NT2/D1 (cell line): ENCODE data around the gene GRK2.
"Not testable (repeated sequence)": the region's sequence is repeated elsewhere in the genome, so short reads cannot be mapped to it uniquely, and the experiment has no call there.

Source experiments
- DNase-seq: peaks from one replicate; pipeline ENCODE4 v3.0.0-alpha.2; 2011; ENCODE audit warnings: low read depth, low spot score
- H3K27me3 ChIP-seq: 2 replicates; pipeline ENCODE4 v1.6.0; 2011; ENCODE audit warnings: mild to moderate bottlenecking; ENCODE audit not compliant: insufficient read length, insufficient read depth
- H3K36me3 ChIP-seq: 2 replicates; pipeline ENCODE4 v1.6.1; 2011; ENCODE audit warnings: mild to moderate bottlenecking, low read length, mixed read lengths; ENCODE audit not compliant: insufficient read depth, insufficient read length
- H3K4me1 ChIP-seq: 2 replicates; pipeline ENCODE4 v1.5.1; 2011; ENCODE audit not compliant: insufficient read depth, insufficient read length
- H3K4me3 ChIP-seq: 2 replicates; pipeline ENCODE4 v1.5.1; 2011; ENCODE audit warnings: low read depth; ENCODE audit not compliant: insufficient read length
- H3K9ac ChIP-seq: 2 replicates; pipeline ENCODE4 v1.6.0; 2011; ENCODE audit warnings: low read depth; ENCODE audit not compliant: insufficient read length
- H3K9me3 ChIP-seq: 2 replicates; pipeline ENCODE4 v1.5.1; 2011; ENCODE audit warnings: mild to moderate bottlenecking, low read length; ENCODE audit not compliant: insufficient read depth
- SUZ12 ChIP-seq: IDR thresholded peaks from 2 replicates; pipeline ENCODE4 v1.6.1; 2011; ENCODE audit not compliant: insufficient read length, insufficient read depth; ENCODE audit errors: extremely low read depth
- YY1 ChIP-seq: IDR thresholded peaks from 2 replicates; pipeline ENCODE4 v1.6.1; 2011; ENCODE audit not compliant: insufficient read length, insufficient read depth
- ZNF274 ChIP-seq: IDR thresholded peaks from 2 replicates; pipeline ENCODE4 v1.6.1; 2011; ENCODE audit warnings: mild to moderate bottlenecking, low read depth, low read length

Gene GRK2

DNA sequence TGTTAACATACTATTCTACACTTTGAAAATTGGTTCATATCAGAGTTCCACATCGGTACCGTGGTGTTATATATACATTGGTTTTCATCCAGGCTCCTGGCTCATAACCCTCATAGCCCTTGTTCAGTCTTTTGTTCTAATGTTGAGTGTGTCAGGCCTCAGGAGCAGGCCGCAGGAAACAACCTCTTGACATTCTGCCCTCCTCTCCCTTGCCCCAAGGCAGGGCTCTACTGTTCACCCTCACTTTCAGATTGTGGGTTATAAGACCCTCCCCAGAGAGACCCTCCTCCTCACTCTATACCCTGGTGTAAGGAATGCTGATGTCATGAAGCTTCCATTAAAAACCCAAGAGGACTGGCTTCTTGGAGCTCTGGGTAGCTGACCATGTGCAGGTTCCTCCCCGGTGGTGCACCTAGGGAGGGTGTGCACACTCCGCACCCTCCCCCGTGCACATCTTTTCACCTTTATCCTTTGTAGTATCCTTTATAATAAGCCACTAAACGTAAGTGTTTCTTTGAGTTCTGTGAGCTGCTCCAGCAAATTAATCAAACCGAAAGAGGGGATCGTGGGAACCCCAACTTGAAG lies 49.1 kb downstream of the GRK2 start:
- DNase-seq, result no peak
- H3K4me1 ChIP-seq, result peaks cover 10% of the 10 kb centered on the region

DNA sequence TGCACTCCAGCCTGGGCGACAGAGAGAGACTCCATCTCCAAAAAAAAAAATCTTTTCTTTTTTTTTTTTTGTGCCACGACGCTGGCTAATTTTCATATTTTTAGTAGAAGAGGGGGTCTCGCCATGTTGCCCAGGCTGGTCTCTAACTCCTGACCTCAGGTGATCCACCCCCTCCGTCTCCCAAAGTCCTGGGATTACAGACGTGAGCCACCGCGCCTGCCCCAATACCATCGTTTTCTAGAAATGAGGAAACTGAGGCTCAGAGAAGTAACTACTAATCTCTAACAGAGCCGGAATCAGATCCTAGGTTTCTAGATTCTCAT lies 50.6 kb downstream of the GRK2 start:
- H3K27me3 ChIP-seq, result peaks cover 36% of the 10 kb centered on the region
- peaks cover 5% of the 10 kb centered on the region for H3K36me3 ChIP-seq
- peak overlapping the region; percentile 93 for H3K9ac ChIP-seq
- peaks cover 3% of the 10 kb centered on the region for H3K4me1 ChIP-seq
- DNase-seq, result no peak
- TF ChIP-seq SUZ12 (no peak), YY1 (no peak), ZNF274 (no peak)
- no peaks in the 10 kb centered on the region for H3K9me3 ChIP-seq
- H3K4me3 ChIP-seq, result peak overlapping the region; percentile 71

More for the DNA sequence above, 49.1 kb downstream of the GRK2 start:
- H3K9ac ChIP-seq, result no peak overlapping the region
- H3K9me3 ChIP-seq, result no peaks in the 10 kb centered on the region
- TF ChIP-seq ZNF274 (no peak), SUZ12 (no peak), YY1 (no peak)
- H3K27me3 ChIP-seq, result peaks cover 26% of the 10 kb centered on the region
- H3K4me3 ChIP-seq, result no peak overlapping the region
- peaks cover 16% of the 10 kb centered on the region for H3K36me3 ChIP-seq

DNA sequence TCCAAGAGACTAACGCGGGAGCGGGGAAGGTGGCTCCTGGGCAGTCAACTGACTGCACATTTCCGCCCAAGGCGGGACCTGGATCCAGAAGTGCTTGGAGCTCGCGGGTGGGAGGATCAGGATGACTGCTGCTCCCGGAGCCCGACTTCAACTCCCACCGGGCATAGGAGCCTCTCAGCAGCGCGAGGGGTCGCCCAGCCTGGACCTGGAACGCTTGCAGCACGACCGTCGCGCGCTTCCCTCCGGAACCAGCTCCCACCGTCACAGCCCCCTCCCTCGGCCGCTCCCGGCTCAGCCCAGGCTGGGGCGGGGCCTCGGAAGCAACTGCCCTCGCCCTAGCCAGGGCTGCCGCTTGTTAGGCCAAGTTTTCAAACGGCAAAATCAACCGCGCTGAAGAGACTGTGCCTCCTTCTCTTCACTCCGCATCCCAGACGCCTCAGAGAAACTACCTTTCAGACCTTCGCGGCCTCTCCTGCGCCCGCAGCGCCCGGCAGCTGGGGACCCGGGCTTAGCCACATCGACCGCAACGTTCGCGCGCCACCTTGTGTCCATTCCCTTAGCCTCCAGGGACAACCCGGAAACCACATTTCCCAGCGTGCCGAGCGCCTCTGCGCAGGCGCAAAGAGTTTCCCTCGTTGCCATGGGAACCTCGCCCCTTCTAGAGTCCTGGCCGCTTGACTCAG lies 51.1 kb downstream of the GRK2 start:
- Histone ChIP-seq H3K36me3 (peaks cover 3% of the 10 kb centered on the region), H3K4me1 (peaks cover 3% of the 10 kb centered on the region), H3K27me3 (peaks cover 36% of the 10 kb centered on the region), H3K4me3 (peak overlapping the region; percentile 71), H3K9me3 (no peaks in the 10 kb centered on the region), H3K9ac (peak overlapping the region; percentile 93)
- TF ChIP-seq SUZ12 (no peak), YY1 (peak; percentile 23)
- DNase-seq, result peak; percentile 98

DNA sequence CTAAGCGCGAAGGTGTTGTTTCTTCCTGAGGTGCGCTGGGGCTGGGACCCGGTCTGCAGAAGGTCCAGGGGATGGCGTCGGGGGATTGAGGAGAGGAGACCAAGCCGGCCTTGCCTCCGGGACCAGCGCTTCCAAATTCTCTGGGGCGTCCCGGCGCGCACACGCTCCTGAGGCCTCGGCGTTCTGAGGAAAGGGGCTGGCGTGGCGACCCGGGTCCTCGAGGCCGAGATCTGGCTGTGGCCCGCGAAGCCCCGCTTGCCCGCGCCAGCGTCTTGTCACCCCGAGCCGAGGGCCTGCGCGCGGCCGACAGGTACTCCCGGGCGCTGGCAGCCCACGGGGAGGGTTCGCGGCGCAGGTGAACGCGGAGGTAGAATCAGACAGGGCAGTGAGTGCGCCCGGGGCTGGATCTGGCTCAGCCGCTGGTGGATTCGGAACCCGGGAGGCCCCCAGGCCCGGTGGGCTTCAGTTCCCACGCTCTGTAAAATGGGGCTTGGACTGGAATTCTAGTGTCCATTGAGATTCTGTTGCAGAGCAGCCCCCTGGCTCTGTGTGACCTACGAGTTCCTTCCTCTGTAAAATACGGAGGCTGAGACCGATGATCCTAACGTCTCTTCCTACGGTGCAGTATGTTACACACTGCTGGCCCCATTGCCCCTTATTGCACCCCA lies 51.7 kb downstream of the GRK2 start:
- peak overlapping the region; percentile 93 for H3K9ac ChIP-seq
- DNase-seq, result no peak
- TF ChIP-seq ZNF274 (no peak), SUZ12 (peak; percentile 66), YY1 (no peak)

DNA sequence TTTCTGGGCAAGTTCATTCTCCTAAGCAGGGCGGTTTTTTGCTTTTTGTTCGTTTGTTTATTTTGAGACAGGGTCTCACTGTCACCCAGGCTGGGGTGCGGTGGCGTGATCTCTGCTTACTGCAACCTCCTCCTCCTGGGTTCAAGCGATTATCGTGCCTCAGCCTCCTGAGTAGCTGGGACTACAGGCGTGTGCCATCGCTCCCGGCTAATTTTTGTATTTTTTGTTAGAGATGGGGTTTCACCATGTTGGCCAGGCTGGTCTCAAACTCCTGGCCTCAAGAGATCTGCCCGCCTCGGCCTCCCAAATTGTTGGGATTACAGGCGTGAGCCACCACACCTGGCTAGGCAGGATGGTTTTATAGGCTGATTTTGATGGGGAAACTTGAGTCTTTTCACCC lies 52.6 kb downstream of the GRK2 start:
- H3K4me3 ChIP-seq, result not testable (repeated sequence)

More for the DNA sequence above, 51.7 kb downstream of the GRK2 start:
- Histone ChIP-seq H3K36me3 (peaks cover 3% of the 10 kb centered on the region), H3K27me3 (peaks cover 36% of the 10 kb centered on the region), H3K9me3 (no peaks in the 10 kb centered on the region), H3K4me3 (peak overlapping the region; percentile 71), H3K4me1 (peaks cover 3% of the 10 kb centered on the region)

DNA sequence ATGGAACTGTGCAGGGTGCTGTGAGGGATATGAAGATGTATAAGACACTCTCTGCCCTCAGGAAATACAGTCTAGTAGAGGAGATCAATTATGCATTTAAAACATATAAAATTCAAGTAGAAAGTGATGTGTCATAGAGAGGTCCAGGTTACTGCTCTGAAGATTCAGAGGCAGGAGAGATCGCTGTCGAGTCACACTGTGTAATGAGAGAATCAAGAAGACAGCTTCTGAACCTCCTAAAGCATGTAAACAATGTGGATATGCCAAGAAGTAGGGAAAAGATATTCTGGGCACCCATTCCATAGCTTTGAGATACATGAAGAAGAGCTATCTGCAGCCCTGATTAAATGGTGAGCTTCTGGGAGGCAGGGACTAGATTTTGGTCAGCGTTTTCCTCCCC lies 53.7 kb downstream of the GRK2 start:
- DNase-seq, result no peak
- H3K36me3 ChIP-seq, result peaks cover 3% of the 10 kb centered on the region
- peaks cover 36% of the 10 kb centered on the region for H3K27me3 ChIP-seq
- H3K9me3 ChIP-seq, result no peaks in the 10 kb centered on the region
- TF ChIP-seq ZNF274 (no peak), YY1 (no peak), SUZ12 (no peak)
- H3K9ac ChIP-seq, result no peak overlapping the region
- peaks cover 3% of the 10 kb centered on the region for H3K4me1 ChIP-seq
- H3K4me3 ChIP-seq, result no peak overlapping the region

More for the DNA sequence above, 52.6 kb downstream of the GRK2 start:
- not testable (repeated sequence) for H3K4me1 ChIP-seq, H3K9ac ChIP-seq, H3K9me3 ChIP-seq, H3K36me3 ChIP-seq, DNase-seq
- peaks cover 36% of the 10 kb centered on the region for H3K27me3 ChIP-seq

DNA sequence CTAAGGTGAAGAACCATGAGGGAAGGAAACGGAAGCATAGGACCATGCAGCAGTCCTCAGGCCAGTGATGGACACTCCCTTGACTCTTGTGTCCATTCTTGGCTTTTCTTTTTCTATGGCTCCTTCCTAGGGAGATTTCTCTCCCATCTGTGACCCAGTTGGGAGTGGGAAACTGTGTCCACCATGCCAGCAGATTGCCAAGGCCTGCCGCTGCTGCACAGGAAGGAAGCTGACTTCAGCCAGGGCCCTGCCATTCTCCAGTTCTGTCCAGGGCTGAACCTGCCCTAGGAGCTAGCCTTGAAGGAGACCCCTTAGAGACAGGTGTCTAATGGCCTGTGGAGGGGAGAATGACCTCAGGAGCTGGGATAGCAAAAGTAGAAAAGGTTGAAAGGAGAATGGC lies 54.4 kb downstream of the GRK2 start:
- TF ChIP-seq SUZ12 (no peak), YY1 (no peak), ZNF274 (no peak)
- no peak for DNase-seq
- no peak overlapping the region for H3K9ac ChIP-seq
- no peak overlapping the region for H3K4me3 ChIP-seq
- H3K4me1 ChIP-seq, result peaks cover 2% of the 10 kb centered on the region
- H3K36me3 ChIP-seq, result peaks cover 3% of the 10 kb centered on the region
- H3K27me3 ChIP-seq, result peaks cover 36% of the 10 kb centered on the region
- no peaks in the 10 kb centered on the region for H3K9me3 ChIP-seq
